Caco-2 (cell line): ENCODE data around the gene SKAP2. TPM values are rescaled to one million over a fixed set of nuclear protein-coding genes. Genes with fewer than 3 reads are reported as not detected.

ENCODE experiments used
- BruUV-seq: library from RNA; stranded (reverse); fragments of 400-500 nt; replicated peaks from 2 replicates; lab custom pipeline; 2021; lab: Mats Ljungman, UMichigan
- CTCF ChIA-PET: fragments of 300-600 bp; sonication (Branson Sonifier 250); formaldehyde crosslinking; loops from one replicate; lab custom pipeline; 2022; ENCODE audit warnings: antibody characterized with exemption; lab: Charles Lee
- POLR2A ChIA-PET: fragments of 300-600 bp; sonication (Branson Sonifier 250); formaldehyde crosslinking; loops from one replicate; lab custom pipeline; 2022; ENCODE audit warnings: antibody characterized with exemption; lab: Charles Lee
- DNase-seq, 2 experiments: peaks; one replicate each; pipeline versions ENCODE4 v3.0.0 to v3.0.0-alpha.2; 2020 to 2022
- H3K27me3 ChIP-seq: replicated peaks from 2 replicates; pipeline ENCODE4 v1.6.0; 2011; ENCODE audit warnings: low read length; ENCODE audit not compliant: control insufficient read depth, insufficient read depth
- H3K36me3 ChIP-seq: 2 replicates; pipeline ENCODE4 v1.5.1; 2011; ENCODE audit warnings: low read length; ENCODE audit not compliant: control insufficient read depth, insufficient read depth
- H3K4me1 ChIP-seq: fragments of 250-450 bp; sonication (Bioruptor Pico); 2 replicates; pipeline ENCODE4 v1.5.1; 2020; ENCODE audit warnings: mild to moderate bottlenecking
- H3K4me3 ChIP-seq: 2 replicates; pipeline ENCODE4 v1.5.1; 2011; ENCODE audit warnings: low read depth, mild to moderate bottlenecking, control low read depth, low read length
- H3K9me3 ChIP-seq: fragments of 250-450 bp; sonication (Bioruptor Pico); 2 replicates; pipeline ENCODE4 v1.5.1; 2020; ENCODE audit warnings: mild to moderate bottlenecking, moderate library complexity
- H3K27ac Mint-ChIP-seq: one replicate; pipeline ENCODE4 v1.8.0; 2022; ENCODE audit warnings: mixed read lengths; ENCODE audit not compliant: unreplicated experiment
- H3K27me3 Mint-ChIP-seq: one replicate; pipeline ENCODE4 v1.8.0; 2022; ENCODE audit warnings: mixed read lengths; ENCODE audit not compliant: insufficient read depth, unreplicated experiment
- H3K36me3 Mint-ChIP-seq: one replicate; pipeline ENCODE4 v1.8.0; 2022; ENCODE audit warnings: mild to moderate bottlenecking, mixed read lengths; ENCODE audit not compliant: insufficient read depth, unreplicated experiment
- H3K4me1 Mint-ChIP-seq: one replicate; pipeline ENCODE4 v1.8.0; 2022; ENCODE audit warnings: low read depth, mixed read lengths; ENCODE audit not compliant: unreplicated experiment
- H3K4me3 Mint-ChIP-seq: one replicate; pipeline ENCODE4 v1.8.0; 2022; ENCODE audit warnings: mild to moderate bottlenecking, moderate library complexity, mixed read lengths; ENCODE audit not compliant: unreplicated experiment
- H3K9me3 Mint-ChIP-seq: one replicate; pipeline ENCODE4 v1.8.0; 2022; ENCODE audit warnings: mixed read lengths; ENCODE audit not compliant: unreplicated experiment
- CTCF ChIP-seq, 2 experiments: fragments of 200-600 bp in 1 of 2; IDR thresholded peaks; 1 replicate in 1 of 2; 2 replicates in 1 of 2; pipeline versions ENCODE4 v1.5.1 to v1.8.0; 2011 to 2022; ENCODE audit warnings: antibody characterized with exemption in 1 of 2, control low read depth in 1 of 2, inconsistent platforms in 1 of 2, low read depth in 1 of 2, low read length in 1 of 2, mild to moderate bottlenecking in 1 of 2, moderate library complexity in 1 of 2; ENCODE audit not compliant: insufficient read depth in 1 of 2, severe bottlenecking in 1 of 2, unreplicated experiment in 1 of 2
- intact Hi-C: fragments of 100-400 bp; cut with micrococcal nuclease; formaldehyde crosslinking; loops from one replicate; pipeline ENCODE4 v1.10.0; 2022; ENCODE audit not compliant: unreplicated experiment
- total RNA-seq: library from RNA; stranded (reverse); gene quantifications from 2 replicates; pipeline ENCODE4 v1.2.3, GENCODE V29; 2022

The SKAP2 gene
- total RNA-seq, 1 experiment from 2014 or later = 36.2 TPM

DNA sequence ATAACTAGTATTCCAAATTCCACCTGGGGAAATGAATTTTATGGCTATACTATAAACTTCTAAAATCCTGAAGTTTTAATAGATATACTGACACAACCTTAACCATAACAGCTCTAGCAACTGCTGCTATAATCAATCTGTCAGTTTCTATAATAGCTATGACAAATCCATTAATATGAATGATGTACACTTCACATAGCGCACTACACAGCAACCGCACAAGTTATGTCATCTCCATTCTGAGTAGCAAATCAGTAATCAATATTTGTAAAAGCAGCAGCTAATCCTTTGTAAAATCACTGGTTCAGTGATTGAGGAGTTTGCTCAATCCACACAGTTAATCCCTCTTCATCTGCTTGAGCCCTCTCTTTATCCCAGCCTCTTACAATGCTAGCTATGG, 105.3 kb downstream of the SKAP2 start:
- no peaks in the 10 kb centered on the region for H3K9me3 Mint-ChIP-seq
- no peaks in the 10 kb centered on the region for H3K36me3 ChIP-seq
- H3K4me3 Mint-ChIP-seq = no peak overlapping the region
- intact Hi-C loops = loop anchor here (1.0 kb wide), 1 partner anchor 71 kb away; no protein-coding TSS in a partner anchor
- no peaks in the 10 kb centered on the region for H3K27me3 ChIP-seq
- no peaks in the 10 kb centered on the region for H3K4me1 Mint-ChIP-seq
- TF ChIP-seq CTCF (IDR thresholded peaks at IDR 0.05; ENCODE audit: insufficient read depth in 1 of 2, low read depth in 1 of 2, low read length in 1 of 2, severe bottlenecking in 1 of 2, unreplicated experiment in 1 of 2) = no peak
- H3K27me3 Mint-ChIP-seq = no peaks in the 10 kb centered on the region
- CTCF ChIA-PET = interaction anchor here (0.5 kb wide), 1 partner anchor 64 kb away, joined by 7 read pairs; no protein-coding TSS in a partner anchor
- DNase-seq = peak in 1 of 2 experiments; percentile 20
- H3K4me3 ChIP-seq = no peak overlapping the region
- no peaks in the 10 kb centered on the region for H3K4me1 ChIP-seq
- no peaks in the 10 kb centered on the region for H3K36me3 Mint-ChIP-seq
- H3K9me3 ChIP-seq = no peaks in the 10 kb centered on the region
- POLR2A ChIA-PET = no interaction called here
- BruUV-seq = no TSS peak
- no peak overlapping the region for H3K27ac Mint-ChIP-seq

- POLR2A ChIA-PET = no interaction called here
- no peaks in the 10 kb centered on the region for H3K27me3 Mint-ChIP-seq
- no peaks in the 10 kb centered on the region for H3K9me3 Mint-ChIP-seq
- no peaks in the 10 kb centered on the region for H3K36me3 Mint-ChIP-seq
- Histone ChIP-seq H3K4me1 (no peaks in the 10 kb centered on the region), H3K36me3 (no peaks in the 10 kb centered on the region), H3K27me3 (no peaks in the 10 kb centered on the region), H3K4me3 (no peak overlapping the region), H3K9me3 (no peaks in the 10 kb centered on the region)
- CTCF ChIA-PET = no interaction called here
- TF ChIP-seq CTCF (IDR thresholded peaks at IDR 0.05; ENCODE audit: insufficient read depth in 1 of 2, low read depth in 1 of 2, low read length in 1 of 2, severe bottlenecking in 1 of 2, unreplicated experiment in 1 of 2) = no peak
- BruUV-seq = no TSS peak
- no peak overlapping the region for H3K4me3 Mint-ChIP-seq
- H3K27ac Mint-ChIP-seq = no peak overlapping the region
- no peak for DNase-seq
- intact Hi-C loops = no loop called here
- no peaks in the 10 kb centered on the region for H3K4me1 Mint-ChIP-seq
Observed at GRCh38 chr7:26743205-26743604, 121.2 kb downstream of the SKAP2 start.

- CTCF ChIA-PET = no interaction called here
Observed at GRCh38 chr7:26735976-26736600, 128.3 kb downstream of the SKAP2 start.

More at GRCh38 chr7:26735976-26736600, 128.3 kb downstream of the SKAP2 start:
- BruUV-seq = no TSS peak
- no peaks in the 10 kb centered on the region; the same call in 1 of the 2 replicates for H3K36me3 ChIP-seq
- no peaks in the 10 kb centered on the region for H3K4me1 ChIP-seq
- H3K27me3 ChIP-seq = no peaks in the 10 kb centered on the region
- Mint-ChIP-seq H3K27me3 (no peaks in the 10 kb centered on the region), H3K27ac (no peak overlapping the region), H3K4me1 (no peaks in the 10 kb centered on the region), H3K4me3 (no peak overlapping the region), H3K36me3 (no peaks in the 10 kb centered on the region), H3K9me3 (no peaks in the 10 kb centered on the region)
- TF ChIP-seq CTCF (IDR thresholded peaks at IDR 0.05; ENCODE audit: insufficient read depth in 1 of 2, low read depth in 1 of 2, low read length in 1 of 2, severe bottlenecking in 1 of 2, unreplicated experiment in 1 of 2) = no peak
- POLR2A ChIA-PET = no interaction called here
- H3K9me3 ChIP-seq = no peaks in the 10 kb centered on the region
- no peak for DNase-seq
- H3K4me3 ChIP-seq = no peak overlapping the region
- intact Hi-C loops = no loop called here
